AG04449 (cell line): ENCODE results near the gene IP6K3.

ENCODE experiments used
- CTCF ChIA-PET: fragments of 350-600 bp; formaldehyde crosslinking; extraction: SDS; loops from one replicate; lab custom pipeline; 2021; ENCODE audit warnings: antibody characterized with exemption; lab: Yijun Ruan, JAX
- POLR2A ChIA-PET: fragments of 400-600, 350-600 bp; formaldehyde crosslinking; extraction: SDS; loops from one replicate; lab custom pipeline; 2020; ENCODE audit warnings: antibody characterized with exemption, inconsistent platforms; lab: Yijun Ruan, JAX
- DNase-seq: peaks from one replicate; pipeline ENCODE4 v3.0.0-alpha.2; 2010; ENCODE audit warnings: low read depth, low spot score
- H3K4me3 ChIP-seq: 2 replicates; pipeline ENCODE4 v1.5.1; 2011; ENCODE audit warnings: low read depth, mild to moderate bottlenecking, control low read depth, low read length
- TF ChIP-seq, protein P1 (sequence below): IDR thresholded peaks from one replicate; pipeline ENCODE4 v1.5.1; 2011; ENCODE audit warnings: mild to moderate bottlenecking, moderate library complexity, low read length, control low read depth, inconsistent platforms; ENCODE audit not compliant: insufficient read depth; ENCODE audit errors: missing control alignments

IP6K3 gene

DNA sequence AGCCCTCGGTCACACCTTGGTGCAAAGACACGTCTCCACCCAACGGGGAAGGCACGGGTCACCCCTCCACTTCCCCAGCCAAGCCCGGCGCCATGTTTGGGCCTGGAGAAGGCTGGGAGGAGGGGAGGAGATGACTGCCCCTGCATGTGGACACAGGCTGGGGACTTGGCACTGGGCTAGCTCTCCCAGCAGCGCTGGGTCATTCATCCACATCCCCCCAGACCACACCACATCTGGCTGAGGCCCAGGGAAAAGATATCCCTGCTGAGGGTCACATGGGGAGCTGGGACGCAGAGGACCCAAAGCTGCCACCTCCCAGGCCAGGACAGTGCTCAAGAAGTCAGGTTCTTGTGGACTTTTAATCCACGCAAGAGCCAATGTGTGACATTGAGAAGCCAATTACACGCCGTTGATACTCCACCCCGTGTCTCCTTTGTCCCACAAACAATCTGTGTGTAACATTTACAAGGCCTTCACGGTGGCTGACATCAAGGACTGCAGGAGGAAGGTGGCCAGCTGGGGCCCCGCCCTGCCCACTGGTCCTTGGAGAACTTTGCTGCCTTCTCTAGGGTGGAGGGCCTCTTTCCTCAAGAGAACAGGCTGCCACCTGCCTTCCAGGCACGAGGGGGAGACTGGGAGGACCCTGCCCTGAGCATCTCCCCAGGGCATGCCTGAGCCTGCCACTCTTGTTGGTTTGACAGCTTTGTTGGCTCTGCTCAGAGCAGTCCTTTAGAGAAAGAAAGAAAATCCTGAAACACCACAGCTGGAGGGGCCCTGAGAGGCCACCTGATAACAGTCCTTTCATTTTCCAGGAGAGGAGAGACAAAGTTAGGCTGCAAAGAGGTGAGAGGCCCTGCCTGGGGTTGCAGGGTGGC lies 5.3 kb upstream of the IP6K3 start:
- TF ChIP-seq, protein P1, sequence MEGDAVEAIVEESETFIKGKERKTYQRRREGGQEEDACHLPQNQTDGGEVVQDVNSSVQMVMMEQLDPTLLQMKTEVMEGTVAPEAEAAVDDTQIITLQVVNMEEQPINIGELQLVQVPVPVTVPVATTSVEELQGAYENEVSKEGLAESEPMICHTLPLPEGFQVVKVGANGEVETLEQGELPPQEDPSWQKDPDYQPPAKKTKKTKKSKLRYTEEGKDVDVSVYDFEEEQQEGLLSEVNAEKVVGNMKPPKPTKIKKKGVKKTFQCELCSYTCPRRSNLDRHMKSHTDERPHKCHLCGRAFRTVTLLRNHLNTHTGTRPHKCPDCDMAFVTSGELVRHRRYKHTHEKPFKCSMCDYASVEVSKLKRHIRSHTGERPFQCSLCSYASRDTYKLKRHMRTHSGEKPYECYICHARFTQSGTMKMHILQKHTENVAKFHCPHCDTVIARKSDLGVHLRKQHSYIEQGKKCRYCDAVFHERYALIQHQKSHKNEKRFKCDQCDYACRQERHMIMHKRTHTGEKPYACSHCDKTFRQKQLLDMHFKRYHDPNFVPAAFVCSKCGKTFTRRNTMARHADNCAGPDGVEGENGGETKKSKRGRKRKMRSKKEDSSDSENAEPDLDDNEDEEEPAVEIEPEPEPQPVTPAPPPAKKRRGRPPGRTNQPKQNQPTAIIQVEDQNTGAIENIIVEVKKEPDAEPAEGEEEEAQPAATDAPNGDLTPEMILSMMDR = no peak
- no peak for DNase-seq
- POLR2A ChIA-PET = no interaction called here
- H3K4me3 ChIP-seq = no peak overlapping the region
- CTCF ChIA-PET = interaction anchor here (1.0 to 23.3 kb wide), 9 partner anchors 4 to 276 kb away, joined by 3 to 584 read pairs (median 5); partner anchors contain the start of genes IP6K3 and UQCC2

DNA sequence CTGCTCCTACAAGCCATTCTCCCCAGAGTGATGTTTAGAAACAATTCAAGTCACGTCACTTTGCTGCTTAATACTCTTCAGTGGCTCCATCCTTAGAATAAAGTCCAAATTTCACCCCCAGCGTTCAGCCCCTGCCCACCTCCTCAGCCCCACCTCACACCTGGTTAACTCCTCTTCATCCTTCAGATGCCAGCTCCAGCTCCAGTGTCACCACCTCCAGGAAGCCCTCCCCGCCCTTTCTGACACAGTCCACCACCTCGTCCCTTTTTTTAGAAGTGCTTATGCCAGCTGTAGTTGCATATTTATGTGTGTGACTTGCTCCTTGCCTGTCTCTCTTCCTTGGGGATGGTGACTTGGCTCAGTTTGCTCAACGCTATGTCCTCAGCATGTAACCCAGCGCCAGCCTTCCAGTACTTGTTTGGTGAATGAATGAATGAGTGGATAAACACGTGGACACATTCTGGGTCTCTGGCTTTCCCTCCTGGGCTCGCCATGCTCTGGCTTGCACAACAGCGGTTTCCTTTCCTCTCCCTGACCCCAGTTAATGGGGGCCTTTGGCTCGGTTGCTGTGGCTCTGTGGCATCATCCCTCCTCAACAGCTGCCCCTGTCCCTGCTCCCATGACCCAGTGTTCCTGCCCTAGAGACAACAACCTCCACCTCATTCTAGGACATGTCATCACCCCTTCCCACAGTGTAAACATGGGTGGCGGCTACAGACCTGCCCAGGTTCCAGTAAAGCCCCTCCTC lies 3.7 kb upstream of the IP6K3 start:
- DNase-seq = no peak
- H3K4me3 ChIP-seq = no peak overlapping the region
- ChIA-PET CTCF (interaction anchor here (0.7 to 23.3 kb wide), 12 partner anchors 3 to 405 kb away, joined by 3 to 584 read pairs (median 5); partner anchors contain the start of genes IP6K3 and UQCC2), POLR2A (interaction anchor here (0.6 to 1.2 kb wide), 3 partner anchors 12 to 416 kb away, joined by 3 to 8 read pairs (median 4); no protein-coding TSS in a partner anchor)
- TF ChIP-seq, protein P1 = no peak

DNA sequence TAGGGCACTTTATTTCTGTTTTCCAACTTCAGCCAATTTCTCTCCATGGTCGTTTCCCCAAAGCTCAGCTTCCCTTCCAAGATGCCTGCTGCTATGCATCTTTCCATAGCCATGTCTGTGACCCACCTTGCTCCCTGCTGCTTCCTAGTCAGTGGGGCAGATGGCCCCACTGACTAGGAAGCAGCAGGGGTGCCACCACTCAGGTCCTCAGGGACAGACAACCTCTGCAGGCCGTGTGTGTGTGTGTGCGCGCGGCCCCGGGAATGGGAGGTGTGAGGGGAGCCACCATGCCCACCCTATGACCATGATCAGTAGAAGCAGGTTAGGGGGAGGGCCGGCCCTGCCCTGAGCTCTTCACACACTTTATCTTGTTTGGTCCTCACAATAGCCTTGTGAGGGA lies 2.7 kb upstream of the IP6K3 start:
- TF ChIP-seq, protein P1 = no peak
- DNase-seq = no peak
- CTCF ChIA-PET = interaction anchor here (0.7 to 21.8 kb wide), 6 partner anchors 13 to 406 kb away, joined by 3 to 584 read pairs (median 4); partner anchors contain the start of gene UQCC2
- POLR2A ChIA-PET = no interaction called here
- no peak overlapping the region for H3K4me3 ChIP-seq

DNA sequence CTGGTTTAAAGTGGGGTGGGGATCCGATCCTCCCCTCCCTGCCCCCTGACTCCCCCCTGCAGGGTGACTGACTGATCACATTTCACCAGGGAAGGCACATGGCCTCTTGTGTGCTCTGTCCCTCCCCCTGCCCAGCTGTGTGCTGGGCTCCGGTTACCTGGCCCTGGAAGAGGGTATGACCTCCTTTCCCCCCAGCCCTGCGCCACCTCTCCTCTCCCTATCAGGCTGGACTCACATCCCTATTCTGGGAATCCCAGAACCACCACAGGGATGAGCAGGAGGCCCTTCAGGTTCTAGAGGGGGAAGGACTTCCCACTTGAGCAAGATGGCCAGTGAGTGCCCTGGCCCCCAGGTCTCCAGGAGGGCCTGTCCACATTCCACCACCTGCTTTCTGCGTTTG lies 2.1 kb upstream of the IP6K3 start:
- no peak overlapping the region for H3K4me3 ChIP-seq
- ChIA-PET POLR2A (no interaction called here), CTCF (interaction anchor here (0.7 to 21.8 kb wide), 4 partner anchors 13 to 278 kb away, joined by 3 to 584 read pairs (median 54); no protein-coding TSS in a partner anchor)
- TF ChIP-seq, protein P1 = no peak
- DNase-seq = no peak

DNA sequence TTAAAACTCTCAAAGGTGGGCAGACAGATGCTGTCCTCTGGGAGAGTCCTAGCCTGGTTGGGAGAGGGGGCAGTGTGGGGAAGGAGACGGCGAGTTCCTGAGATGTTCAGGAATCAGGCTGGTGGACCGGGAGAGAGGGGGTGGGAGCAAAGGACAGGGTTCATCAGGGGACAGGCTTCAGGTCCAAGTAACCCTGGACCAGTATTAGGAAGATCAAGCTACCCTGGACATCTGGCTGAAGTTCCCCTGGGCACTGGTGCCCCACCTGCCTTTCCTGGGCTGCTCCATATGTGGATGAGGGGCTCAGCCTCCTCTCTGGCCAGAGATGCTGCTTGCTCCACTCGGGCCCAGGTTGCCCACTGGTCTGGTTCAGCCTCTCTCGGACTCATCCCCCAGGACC lies 1.1 kb upstream of the IP6K3 start:
- no peak overlapping the region for H3K4me3 ChIP-seq
- POLR2A ChIA-PET = no interaction called here
- no peak for DNase-seq
- TF ChIP-seq, protein P1 = no peak
- CTCF ChIA-PET = interaction anchor here (1.2 to 21.8 kb wide), 4 partner anchors 14 to 409 kb away, joined by 3 to 584 read pairs (median 113); no protein-coding TSS in a partner anchor
